HG02642 (cell line): Measurements from ENCODE around the gene FHDC1.
"Not testable (repeated sequence)": the region's sequence is repeated elsewhere in the genome, so short reads cannot be mapped to it uniquely, and the experiment has no call there.

Source experiments
- ATAC-seq: cut with Tn5 transposase; IDR thresholded peaks from one replicate; pipeline ENCODE4 v1.9.1; 2021; ENCODE audit warnings: mild to moderate bottlenecking; ENCODE audit not compliant: unreplicated experiment, poor library complexity

FHDC1 gene, protein sequence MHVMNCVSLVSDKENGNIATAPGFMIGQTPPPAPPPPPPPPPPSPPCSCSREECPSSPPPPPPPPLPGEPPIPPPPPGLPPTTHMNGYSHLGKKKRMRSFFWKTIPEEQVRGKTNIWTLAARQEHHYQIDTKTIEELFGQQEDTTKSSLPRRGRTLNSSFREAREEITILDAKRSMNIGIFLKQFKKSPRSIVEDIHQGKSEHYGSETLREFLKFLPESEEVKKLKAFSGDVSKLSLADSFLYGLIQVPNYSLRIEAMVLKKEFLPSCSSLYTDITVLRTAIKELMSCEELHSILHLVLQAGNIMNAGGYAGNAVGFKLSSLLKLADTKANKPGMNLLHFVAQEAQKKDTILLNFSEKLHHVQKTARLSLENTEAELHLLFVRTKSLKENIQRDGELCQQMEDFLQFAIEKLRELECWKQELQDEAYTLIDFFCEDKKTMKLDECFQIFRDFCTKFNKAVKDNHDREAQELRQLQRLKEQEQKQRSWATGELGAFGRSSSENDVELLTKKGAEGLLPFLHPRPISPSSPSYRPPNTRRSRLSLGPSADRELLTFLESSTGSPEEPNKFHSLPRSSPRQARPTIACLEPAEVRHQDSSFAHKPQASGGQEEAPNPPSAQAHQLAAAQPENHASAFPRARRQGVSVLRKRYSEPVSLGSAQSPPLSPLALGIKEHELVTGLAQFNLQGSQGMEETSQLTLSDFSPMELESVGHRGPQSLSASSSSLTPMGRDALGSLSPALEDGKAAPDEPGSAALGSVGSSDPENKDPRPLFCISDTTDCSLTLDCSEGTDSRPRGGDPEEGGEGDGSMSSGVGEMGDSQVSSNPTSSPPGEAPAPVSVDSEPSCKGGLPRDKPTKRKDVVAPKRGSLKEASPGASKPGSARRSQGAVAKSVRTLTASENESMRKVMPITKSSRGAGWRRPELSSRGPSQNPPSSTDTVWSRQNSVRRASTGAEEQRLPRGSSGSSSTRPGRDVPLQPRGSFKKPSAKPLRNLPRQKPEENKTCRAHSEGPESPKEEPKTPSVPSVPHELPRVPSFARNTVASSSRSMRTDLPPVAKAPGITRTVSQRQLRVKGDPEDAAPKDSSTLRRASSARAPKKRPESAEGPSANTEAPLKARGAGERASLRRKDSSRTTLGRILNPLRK

DNA sequence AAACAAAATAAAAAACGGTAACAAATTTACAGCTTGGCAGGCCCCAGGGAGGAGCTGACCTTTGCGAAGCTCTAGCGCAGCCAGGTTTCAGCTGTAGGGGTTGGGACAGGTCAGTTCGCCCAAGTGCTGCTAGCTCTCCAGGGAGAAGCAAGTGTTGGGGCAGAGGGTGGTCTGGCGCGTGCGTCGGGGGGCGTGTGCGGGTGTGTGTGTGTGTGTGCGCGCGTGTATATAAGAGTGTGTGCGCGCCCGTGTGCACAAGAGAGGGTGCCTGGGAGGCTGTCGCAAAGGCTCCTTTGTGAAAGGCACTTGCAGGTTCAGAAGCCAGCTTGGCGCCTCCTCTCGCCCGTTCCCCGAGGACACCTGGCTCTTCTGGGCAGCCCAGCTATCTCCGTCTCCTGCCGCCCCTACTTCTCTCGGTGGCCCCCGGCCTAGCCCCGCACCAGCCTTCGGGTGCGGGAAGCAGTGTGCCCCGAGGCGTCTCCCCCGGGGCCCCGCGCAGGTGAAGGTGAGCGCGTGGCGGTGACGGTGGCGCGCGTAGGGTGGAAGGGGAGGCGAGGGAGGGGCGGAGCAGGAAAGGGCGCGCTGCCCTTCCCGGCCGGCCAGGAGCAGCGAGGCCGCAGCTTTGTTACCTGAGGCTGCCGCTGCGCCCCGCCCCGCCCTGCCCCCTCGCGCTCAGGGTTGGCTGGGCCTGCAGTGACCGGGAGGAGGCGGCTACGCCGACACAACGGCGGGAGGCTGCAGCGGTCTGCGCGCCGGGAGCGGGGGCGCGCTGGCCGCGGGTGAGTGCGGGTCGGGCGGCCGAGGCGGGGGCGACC, at the start of gene FHDC1:
Gene FHDC1, plus strand, starts transcription at position 693 of the 815 bp plus-strand sequence. CDS start 6,735 bp downstream, outside the sequence.
- no peak for ATAC-seq

- ATAC-seq: no peak
Observed at GRCh38 chr4:152887981-152888380, 48.1 kb upstream of the FHDC1 start.

DNA sequence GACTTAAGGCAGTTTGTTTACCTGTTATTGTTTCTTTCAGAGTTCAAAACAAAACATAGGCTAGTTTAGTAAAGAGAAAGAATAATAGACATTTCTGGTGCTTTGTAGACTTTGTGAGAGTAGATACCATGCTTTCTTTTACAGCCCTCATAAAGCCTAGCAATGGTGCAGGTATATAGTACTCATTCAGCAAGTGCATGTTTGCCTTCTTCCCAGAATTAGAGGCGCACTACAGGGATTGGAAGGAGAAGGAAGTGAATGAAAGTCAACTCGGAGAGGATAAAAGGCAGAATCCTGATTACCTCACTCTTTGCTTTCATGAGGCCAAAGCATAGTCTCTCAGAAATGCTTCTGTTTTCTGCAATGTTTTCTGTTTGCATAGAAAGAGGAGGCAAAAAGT, 43.1 kb upstream of the FHDC1 start:
- no peak for ATAC-seq

DNA sequence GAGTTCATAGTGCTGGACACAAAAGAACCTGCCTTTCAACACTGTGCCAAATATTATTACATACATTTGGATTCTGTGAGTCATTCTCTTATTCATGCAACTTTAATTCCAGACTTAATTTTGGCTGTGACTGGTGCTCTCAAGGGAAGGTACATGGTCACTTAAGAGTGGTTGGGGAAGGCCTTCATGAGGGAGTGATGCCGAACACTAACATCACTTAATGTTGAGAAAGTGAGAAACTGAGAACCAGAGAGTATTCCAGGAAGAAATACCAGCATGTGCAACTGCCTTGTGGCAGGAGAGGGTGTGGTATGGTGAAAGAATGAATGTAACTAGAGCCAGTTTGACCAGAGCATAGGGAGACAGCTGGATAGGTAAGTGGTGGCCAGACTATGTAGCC, 41.5 kb upstream of the FHDC1 start:
- ATAC-seq: no peak

- ATAC-seq: no peak
Observed at GRCh38 chr4:152896811-152897210, 39.3 kb upstream of the FHDC1 start.

DNA sequence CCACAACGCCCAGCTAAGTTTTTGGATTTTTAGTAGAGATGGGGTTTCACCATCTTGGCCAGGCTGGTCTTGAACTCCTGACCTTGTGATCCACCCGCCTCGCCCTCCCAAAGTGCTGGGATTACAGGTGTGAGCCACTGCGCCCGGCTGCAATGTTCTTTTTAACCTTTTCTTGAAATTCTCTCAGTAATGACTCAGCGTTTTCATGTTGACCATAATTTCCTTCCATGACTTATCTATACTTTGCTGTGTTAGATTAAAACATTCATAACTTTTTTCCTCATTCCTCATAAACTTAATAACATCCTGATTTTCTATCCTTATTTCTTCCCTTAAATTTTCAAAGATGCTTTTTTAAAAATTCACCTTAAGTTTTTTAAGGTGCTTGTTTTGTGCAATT, 38.0 kb upstream of the FHDC1 start:
- not testable (repeated sequence) for ATAC-seq

DNA sequence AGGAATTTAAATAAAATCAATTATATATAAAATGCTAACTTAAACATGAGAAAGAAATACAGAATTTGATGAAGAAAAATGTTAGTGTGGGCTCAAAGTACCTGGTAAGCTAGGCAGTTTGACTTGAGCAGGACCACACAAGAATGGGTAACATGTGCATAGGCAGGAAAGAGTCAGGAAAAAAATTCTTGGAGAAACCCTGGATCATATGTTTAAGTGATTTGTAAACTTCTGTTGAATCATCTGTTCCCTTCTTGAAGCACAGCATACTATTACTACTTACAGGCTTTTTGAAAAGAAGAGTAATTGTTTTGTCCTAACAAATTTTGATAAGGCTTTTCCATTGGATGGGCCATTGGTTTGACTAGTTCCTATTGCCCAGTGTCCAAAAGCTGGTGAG, 37.5 kb upstream of the FHDC1 start:
- no peak for ATAC-seq

- no peak for ATAC-seq
Observed at GRCh38 chr4:152900395-152900794, 35.7 kb upstream of the FHDC1 start.

GRCh38 chr4:152901205-152901604, 34.9 kb upstream of the FHDC1 start:
- no peak for ATAC-seq

DNA sequence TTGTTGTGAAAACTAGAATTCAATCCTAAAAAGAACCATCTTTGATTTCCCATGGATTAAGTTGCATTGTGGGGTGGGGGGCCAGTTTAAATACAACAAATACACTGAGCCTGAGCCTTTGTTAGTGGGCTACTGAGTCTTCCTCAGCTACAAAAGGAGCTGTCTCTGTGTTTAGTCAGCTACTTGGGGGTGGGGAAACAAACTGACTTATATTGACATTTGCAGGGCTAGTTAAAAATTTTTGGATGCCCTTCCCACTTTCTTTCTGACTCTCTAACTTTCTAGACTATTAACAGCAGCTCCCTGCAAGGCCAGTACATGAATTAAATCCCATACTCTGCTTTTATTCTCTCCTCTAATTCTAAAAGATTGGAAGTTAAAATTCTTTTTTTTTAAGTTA, 32.5 kb upstream of the FHDC1 start:
- no peak for ATAC-seq

GRCh38 chr4:152909901-152910300, 26.2 kb upstream of the FHDC1 start:
- ATAC-seq: no peak

DNA sequence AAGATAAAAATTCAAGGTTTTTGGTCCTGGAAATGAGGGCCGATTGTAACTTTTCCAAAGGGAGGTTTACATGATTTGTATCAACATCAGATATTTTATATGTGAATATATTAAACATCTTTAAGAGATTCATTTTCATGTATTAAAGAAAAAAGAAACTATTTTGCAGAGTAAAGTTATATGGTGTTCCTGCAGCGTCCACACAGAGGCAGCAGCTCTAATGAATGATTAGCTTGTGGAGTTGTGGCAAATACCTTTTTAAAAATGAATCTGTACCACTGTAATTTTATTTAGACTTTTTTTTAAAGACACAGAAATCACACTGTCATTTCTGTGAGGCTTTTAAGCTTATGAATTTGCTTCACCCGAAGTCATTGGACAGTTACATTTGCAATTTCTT, 25.6 kb upstream of the FHDC1 start:
- no peak for ATAC-seq

GRCh38 chr4:152917543-152918395, 18.4 kb upstream of the FHDC1 start:
- ATAC-seq: no peak

DNA sequence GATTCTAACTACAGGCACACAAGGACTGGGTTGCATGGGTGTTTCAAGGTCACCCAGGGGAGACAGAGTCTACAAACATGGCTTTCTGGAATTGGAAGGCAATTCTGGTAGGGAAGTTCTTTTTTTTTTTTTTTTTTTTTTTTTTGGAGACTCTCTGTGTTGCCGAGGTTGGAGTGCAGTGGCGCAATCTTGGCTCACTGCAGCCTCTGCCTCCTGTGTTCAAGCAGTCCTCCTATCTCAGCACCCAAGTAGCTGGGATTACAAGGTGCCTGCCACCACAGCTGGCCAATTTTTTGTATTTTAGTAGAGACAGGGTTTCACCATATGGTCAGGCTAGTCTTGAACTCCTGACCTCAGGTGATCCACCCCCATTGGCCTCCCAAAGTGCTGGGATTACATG, 16.3 kb upstream of the FHDC1 start:
- ATAC-seq: no peak

DNA sequence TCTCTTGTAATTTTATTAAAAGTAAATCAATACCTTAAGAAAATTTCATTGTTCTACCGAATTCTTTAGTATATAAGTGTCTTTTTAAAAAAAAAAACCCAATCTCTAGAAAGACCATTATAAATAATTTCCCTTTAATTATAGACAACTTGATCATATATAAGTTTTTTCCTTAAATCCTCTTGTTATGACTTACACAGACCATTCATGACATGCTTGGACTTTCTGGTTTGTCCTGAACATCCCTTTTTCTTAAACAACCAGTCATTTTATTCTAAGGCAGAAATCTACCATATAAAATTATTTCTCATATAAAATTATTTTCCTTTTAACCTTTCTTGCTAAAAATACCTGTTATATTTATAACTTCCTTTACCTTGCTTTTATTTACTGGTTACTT, 15.4 kb upstream of the FHDC1 start:
- no peak for ATAC-seq

- ATAC-seq: no peak
Observed at GRCh38 chr4:152921284-152921683, 14.8 kb upstream of the FHDC1 start.

- no peak for ATAC-seq
Observed at GRCh38 chr4:152925851-152926250, 10.3 kb upstream of the FHDC1 start.

GRCh38 chr4:152926959-152927358, 9.2 kb upstream of the FHDC1 start:
- ATAC-seq: no peak

- peak; percentile 65 for ATAC-seq
Observed at GRCh38 chr4:152927737-152928136, 8.4 kb upstream of the FHDC1 start.
